ENCODE data around the gene NEK9.

Gene NEK9

GRCh38 chr14:75040959-75041358 is 85.9 kb downstream of the NEK9 start:
- DNase-seq (ENCODE audit: low read depth in 2 of 2, low spot score in 1 of 2), result no peak

GRCh38 chr14:75040507-75040906 is 86.3 kb downstream of the NEK9 start:
- no peak for DNase-seq (ENCODE audit: low read depth in 2 of 2, low spot score in 1 of 2)

GRCh38 chr14:75032939-75033338 is 93.9 kb downstream of the NEK9 start:
- DNase-seq (ENCODE audit: low read depth in 2 of 2, low spot score in 1 of 2), result no peak

GRCh38 chr14:75030147-75030546 is 96.7 kb downstream of the NEK9 start:
- no peak for DNase-seq (ENCODE audit: low read depth in 2 of 2, low spot score in 1 of 2)

All from stimulated activated CD8-positive, alpha-beta memory T cell treated with anti-CD3 and anti-CD28 coated beads, Interleukin-4, amount 100 ng/mL, for 1 hour (primary cell).